Raji (cell line): Measurements from ENCODE around the gene CASTOR1.

ENCODE experiments used
- POLR2A ChIP-seq: IDR thresholded peaks from 2 replicates; pipeline ENCODE4 v1.6.1; 2011; ENCODE audit warnings: low read depth, low read length, control low read depth; ENCODE audit not compliant: insufficient read depth

The CASTOR1 gene

DNA sequence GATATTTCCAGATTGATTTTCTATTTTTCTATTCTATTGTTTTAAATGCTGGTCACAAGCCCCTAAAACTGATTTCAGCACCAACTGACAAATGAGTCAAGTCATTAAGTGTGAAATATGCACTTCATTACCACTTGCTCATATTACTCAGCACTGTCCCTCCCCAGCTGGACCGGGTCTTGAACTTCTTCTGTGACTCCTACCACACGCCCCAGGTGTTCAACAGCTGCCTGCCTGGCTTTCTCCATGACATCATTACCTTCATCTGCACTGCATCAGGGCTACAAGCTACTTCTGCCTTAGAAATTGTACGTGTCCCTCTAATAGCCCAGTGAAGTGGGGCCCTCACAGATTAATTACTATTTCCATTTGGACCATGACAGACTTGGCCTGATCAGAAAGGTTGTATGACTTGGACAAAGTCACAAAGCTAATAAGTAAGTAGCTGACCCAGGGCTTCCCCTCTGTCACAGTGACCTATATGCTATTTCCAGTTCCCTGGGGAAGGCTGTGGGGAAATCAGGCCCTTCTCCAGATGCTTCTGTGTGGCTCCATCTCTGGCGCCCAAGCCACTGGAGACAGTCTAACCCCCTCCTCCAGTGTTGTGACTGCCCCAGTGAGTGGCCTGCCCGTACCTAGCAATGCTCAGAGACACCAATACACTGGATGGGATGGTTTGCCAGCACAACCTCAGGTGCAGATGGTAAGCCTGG, 19.4 kb upstream of the CASTOR1 start:
- TF ChIP-seq POLR2A = no peak

DNA sequence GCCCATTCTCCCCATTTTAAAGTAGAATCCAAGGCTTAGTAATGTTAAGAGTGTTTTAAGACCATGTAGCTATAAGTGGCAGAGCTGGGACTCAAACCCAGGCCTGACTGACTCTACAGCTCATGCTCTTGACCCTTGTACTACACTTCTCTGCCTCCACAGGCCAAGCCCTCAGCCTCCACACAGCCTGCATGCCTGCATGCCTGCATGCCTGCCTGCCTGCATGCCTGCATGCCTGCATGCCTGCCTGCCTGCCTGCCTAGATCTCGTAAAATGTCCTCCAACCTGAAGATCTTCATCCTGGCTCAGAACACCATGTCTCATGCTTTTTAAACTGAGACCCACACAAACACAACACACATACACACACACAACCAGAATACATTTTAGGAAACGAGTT, 18.8 kb upstream of the CASTOR1 start:
- TF ChIP-seq POLR2A = no peak

DNA sequence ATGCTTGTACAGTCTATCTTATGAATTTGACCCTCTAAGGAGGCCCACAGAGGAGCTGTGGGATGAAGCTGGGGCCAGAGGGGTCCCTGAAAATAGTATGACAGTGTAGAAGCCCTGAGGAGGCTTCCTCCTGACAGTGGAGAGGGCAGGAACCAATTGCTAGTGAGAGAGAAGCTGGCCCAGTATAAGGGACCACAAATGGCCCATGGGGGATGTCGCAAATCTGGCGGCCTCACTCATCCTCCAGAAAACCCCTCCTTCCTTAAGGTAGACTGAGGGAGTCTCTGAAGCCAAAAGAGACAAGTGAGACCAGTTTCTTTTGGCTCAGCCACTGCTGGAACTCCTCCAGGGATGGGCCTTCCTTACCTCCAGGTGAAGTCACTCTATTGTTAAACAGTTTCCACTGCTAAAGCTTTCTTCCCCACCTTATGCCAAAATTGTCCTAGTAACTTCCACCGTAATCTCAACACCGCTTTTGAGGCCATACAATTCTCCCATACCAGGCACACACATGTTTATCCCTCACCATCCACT, 17.8 kb upstream of the CASTOR1 start:
- no peak for TF ChIP-seq POLR2A

DNA sequence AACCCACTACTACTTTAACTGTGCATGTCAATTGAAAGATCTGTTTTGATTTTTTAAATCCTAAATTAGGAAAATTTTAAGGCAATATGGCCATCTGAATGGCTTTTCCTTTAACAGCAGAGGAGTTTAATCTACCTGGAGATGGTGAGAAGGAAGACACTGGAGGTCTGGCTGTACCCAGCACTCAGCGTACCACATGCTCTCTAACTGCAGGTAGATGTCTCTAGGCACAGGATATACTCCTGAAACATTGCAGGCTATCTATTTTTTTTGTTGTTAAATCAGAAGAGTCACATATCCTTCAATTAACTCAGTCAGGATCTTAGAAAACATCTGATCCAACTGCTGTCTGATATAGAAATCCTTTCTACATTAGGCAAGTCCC, 17.3 kb upstream of the CASTOR1 start:
- no peak for TF ChIP-seq POLR2A

DNA sequence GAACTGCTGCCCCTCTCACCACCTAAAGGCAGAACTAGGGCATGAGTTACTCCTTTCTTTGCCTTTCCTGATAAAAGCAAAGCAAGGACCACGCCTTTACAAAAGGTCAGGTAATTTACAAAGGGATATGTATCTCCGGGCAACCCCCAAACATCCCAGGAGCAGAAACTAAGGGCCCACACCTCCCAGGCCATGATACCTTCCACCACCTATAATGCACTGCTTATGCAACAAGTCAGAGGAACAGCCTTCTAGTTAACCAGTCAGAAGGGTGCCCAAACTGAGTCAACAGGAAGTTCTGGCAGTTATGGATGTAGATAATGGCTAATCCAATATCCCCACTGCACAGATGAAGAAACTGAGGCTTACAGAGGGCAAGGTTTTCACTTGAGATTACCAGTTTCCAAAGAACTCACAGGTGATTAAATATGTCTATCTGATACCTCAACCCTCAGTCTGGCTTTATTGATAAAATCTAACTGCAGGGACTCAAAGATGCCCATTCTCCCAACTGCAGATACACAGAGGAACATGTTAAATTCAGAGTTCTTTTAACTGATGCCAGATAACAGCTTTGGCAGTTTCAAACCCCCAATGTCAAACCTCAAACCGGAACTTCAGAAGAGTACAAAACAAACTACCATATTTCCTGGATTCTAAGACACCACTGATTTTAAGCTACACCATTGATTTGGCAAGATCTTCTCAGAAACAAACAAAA, 16.8 kb upstream of the CASTOR1 start:
- TF ChIP-seq POLR2A = no peak

DNA sequence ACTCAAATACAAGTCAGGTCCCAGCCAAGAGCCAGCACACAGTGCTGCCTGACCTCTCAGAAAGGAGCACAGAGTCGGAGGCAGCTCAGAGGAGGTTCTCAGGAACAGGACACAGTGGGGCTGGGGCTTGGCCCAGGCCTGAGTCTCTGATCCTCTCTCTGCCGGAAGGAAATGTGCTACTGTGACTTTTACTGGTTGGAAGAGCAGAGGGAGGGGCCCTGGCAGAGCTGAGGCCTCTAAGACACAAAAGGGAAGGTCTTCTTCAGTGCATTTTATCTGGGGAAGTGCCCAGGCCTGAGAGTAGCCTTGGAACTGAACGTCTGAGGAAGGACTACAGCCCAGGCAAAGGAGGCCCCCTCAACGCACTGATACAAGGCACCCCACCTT, 16.2 kb upstream of the CASTOR1 start:
- TF ChIP-seq POLR2A = peak; percentile 92

DNA sequence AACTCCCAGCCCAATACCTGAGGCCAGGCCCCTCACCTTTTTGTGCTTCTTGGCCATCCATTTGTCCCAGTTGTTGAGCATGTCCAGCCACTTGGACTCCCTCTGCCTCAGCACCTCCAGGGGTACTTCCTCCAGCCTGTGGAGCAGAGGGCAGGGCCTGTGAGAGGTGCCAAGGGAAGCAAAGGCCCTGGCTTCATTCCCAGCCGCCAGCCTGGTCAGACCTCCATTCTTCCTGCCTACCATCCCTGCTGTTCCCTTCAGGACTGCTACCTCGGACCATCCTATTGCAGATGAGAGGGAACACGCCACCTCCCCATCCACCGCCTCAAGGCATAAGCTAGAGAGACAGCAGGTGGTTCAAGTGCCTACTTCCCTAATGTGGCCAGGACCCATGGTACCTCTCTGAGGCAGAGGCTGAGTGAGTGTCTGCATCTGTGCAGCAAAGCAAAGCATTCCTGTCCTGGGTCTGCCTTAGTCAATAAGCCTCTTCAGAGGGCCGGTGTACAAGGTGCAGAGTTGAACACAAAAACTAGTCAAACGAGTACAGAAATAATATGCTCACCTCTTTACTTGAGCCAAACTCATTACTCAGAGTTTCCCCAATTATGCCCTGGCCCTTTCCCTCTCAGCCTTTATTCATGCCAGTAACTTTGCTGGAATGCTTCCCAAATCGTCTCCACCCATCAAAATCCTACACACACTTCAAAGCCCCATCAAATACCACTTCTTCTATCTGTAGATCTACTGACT, 15.4 kb upstream of the CASTOR1 start:
- no peak for TF ChIP-seq POLR2A

DNA sequence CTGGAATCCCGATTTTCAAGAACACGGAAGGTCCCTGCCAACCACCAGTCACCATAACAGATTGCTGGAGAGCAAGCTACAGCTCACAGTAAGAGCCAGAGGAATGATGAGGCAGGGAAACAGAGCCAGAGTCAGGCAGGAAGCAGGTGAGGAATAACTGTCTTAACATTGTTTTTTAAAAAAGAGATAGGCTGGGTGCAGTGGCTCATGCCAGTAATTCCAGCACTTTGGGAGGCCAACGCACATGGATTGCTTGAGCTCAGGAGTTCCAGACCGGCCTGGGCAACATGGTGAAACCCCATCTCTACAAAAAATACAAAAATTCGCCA, 13.5 kb upstream of the CASTOR1 start:
- no peak for TF ChIP-seq POLR2A

DNA sequence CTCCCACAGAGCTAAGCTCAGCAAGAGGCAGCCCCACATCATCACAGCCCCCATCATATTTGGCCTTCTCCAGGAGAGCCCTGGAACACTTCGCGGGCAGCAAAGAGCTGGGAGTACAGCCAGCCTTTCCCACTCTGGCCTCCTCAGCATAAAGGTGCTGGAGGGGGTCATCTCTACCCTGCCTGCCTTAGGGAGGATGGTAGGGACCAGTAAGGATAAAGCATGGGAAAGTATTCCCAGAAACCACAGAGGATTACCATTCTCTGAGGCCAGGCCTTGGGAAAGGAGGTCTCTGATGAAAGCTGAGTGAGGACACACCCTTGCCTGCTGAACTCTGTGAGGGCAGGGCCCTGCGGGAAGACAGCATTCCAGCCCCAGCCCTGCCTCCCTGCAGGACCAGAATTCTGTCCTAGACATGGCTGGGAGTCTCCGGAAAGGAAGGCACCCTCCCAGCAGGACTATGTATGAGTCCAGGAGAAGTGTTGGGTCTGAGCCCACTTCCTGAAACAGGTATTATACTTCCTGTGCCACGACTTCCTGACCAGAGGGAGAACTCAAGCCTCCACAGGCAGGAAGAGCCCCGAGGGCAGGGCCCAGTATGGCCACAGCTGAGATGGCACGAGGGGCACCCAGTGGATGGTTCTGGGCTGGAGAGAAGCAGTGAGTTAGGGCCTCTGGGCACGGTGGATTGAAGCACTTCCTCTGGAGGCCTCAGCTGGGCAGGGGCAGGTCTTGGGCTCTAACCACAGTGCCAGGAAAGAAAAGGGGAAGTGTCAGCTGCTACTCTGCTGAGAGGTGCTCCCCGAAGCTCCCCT, 12.9 kb upstream of the CASTOR1 start:
- no peak for TF ChIP-seq POLR2A

DNA sequence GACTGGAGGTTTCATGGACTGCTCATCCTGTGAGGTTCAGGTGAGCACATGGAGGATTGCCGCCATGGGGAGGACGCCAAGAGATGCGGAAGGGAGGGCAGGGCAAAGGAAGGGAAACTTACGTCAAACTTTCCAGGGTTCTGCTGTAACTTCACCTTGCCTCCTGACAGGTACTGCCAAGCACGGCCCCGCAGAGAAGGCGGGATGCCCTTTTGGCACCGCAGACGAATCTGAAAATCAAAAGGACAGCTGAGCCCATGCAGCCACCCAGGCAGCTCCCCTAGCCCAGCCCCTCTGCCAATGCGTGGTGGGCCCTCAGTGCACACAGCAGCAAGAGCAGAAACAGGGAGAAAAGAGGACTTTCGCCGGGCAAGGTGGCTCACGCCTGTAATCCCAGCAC, 10.0 kb upstream of the CASTOR1 start:
- TF ChIP-seq POLR2A = no peak

DNA sequence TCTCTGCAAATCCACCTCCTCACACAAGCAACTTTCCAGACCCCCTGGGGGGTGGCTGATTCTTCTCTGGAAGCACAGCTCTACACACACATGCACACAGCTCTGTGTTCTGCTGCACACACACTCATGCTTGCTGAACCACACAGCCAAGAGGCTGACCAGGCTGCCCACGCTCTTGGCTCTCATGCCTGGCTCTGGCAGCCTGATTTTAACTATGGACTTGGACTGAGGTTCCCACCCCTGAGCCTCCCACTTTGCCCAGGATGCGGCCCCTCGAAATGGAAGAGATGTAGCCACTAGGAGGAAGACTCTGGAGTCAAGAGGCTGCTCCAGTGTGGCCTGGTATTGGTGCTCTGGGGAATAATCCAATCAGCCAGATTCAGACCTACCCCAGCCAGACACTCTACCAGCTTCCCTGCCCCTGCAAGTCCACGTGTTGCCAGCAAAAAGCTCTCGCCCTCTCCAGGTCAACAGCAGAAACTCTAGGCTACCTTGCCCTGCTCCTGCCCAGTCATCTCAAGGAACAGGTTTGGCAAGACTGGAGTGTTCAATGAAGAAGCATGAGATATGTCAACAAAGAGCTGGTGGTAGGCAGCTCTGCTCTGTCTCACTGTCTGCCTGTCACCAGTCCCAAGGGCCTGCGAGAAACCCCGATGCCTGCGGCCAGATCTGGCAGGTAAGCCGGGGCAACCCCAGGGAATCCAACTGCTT, 8.8 kb upstream of the CASTOR1 start:
- no peak for TF ChIP-seq POLR2A

DNA sequence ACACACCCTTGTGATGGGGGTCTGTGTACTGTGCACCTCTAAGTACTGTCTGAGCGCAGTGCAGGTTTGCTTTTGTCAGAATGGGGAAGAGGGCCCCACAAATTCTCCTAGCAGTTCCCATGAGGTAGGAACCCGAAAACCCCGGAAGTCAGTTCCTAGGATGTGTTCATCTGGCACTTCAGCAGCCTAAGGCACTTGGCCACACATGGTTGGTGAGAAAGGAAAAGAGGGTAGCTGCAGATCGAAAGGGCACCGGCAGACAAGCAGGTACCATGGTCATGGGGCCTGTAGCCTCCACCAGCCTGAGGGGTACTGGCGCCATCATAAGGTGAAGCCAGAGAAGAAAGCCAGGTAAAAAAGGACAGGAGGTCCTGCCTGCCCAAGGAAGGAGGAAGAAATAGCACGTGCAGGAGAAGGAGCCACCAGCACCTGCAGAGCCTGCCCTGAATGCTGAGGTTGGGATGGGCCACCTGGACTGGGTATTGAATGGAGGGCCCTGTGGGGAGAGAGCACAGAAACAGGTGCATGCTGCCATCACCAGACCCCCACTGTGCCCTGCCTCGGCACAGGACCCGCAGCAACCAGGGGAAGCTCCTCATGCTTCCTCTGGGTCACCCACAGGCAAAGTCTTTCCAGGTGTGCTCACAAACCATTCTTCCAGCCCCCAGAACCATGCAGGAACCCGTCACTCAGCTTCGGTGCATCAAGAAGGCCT, 8.1 kb upstream of the CASTOR1 start:
- TF ChIP-seq POLR2A = no peak

DNA sequence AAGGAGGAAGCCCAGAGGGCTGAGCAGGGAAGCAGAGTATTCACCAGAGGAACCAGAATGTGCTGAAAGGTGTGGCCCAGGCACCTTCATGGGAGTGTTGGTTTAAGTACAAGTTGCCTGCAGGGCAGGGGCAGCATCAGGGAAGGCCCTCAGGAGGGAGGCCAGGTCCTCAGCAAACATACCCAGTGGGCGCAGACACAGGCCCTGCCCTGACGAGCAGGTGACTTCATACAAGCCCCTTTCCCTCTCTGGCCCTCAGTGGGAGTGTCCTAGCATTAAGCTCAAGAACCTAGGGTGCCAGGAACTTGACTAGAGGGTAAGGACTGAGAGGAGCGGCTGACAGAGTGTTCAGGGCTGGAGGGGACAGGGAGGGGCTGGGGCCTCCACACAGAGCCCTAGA, 7.5 kb upstream of the CASTOR1 start:
- no peak for TF ChIP-seq POLR2A

DNA sequence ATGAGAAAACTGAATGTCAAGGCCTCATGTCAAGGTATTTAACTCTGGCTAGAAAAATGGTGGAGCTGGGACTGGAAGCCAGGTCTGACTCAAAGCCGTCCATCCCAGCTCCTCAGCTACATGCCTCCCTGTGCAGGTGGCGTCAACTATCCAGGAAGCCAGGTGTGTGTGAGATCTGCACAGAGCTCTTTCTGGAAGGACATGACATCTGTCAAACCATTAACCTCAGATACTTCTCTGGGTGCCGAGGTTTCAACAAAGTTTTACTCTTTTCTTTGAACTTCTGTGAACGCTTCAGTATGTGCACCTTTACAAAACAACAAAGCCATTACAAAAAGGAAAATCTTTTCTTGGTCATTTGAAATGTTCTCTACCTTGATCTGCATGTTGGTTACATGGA, 7.0 kb upstream of the CASTOR1 start:
- TF ChIP-seq POLR2A = no peak

DNA sequence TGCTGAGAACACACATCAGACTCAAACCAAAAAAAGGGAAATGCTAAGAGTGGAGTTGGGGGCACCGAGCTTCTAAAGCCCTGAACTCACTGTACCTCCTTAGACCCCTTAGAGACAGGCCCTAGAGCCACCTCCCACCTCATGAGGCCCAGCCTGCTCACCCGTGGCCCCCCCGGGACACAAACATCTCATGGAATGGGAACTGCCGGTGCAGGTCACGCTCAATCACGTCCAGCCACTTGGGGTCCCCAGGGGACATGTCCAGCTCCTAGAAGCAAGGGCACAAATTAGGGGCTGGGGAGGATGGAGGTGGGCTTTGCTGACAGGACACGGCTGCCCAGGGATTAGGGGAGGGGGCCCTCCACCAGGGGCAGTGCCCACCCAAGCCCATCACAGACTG, 6.3 kb upstream of the CASTOR1 start:
- TF ChIP-seq POLR2A = no peak

DNA sequence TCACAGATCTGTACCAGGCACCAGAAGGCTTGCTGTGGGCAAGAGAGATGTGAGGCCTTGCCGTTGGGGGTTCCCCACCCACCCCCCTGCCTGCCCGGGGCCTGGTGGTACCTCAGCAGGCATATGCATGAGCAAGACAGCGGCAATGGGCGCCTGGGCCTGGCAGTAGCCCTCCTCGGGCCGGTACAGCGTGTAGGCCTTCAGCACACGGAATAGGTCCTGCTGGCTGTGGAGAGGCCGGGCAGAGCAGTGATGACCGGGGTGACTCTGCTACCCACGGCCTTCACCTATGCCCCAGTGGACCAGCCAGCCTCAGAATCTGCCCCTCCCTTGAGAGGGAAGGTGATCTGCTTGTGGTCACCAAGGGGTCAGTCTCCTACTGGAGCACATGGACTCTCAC, 5.5 kb upstream of the CASTOR1 start:
- no peak for TF ChIP-seq POLR2A
